A549 (cell line): ENCODE measurements around the gene NFX1.

Experiments
- CEBPB ChIP-seq, 2 experiments: fragments of >200 bp in 1 of 2; sonication (Bioruptor Twin) in 1 of 2; formaldehyde crosslinking in 1 of 2; IDR thresholded peaks; 2 replicates each; pipeline ENCODE4 v1.6.1; 2012 to 2016
- CTCF ChIP-seq: fragments of >200 bp; sonication (Bioruptor Twin); formaldehyde crosslinking; IDR thresholded peaks from 3 replicates; pipeline ENCODE4 v1.5.1; 2016
- EP300 ChIP-seq, 2 experiments: fragments of >200 bp; sonication (Bioruptor Twin); formaldehyde crosslinking; IDR thresholded peaks; 2 replicates in 1 of 2; 3 replicates in 1 of 2; pipeline ENCODE4 v1.6.1; 2016 to 2017
- MAZ ChIP-seq: fragments of 150-350 bp; IDR thresholded peaks from 2 replicates; pipeline ENCODE4 v1.6.1; 2014; ENCODE audit warnings: antibody characterized with exemption, low read depth, low read length, borderline replicate concordance
- POLR2A ChIP-seq: IDR thresholded peaks from 2 replicates; pipeline ENCODE4 v1.6.1; 2012; ENCODE audit warnings: mild to moderate bottlenecking, low read length
- RNF2 ChIP-seq: fragments of 200-600 bp; sonication (generic); IDR thresholded peaks from 2 replicates; pipeline ENCODE4 v1.6.1; 2016; ENCODE audit warnings: low read depth, mild to moderate bottlenecking, antibody characterized with exemption, moderate library complexity, borderline replicate concordance

- TF ChIP-seq EP300 (IDR thresholded peaks at IDR 0.05) (no peak), CEBPB (IDR thresholded peaks at IDR 0.05) (no peak), POLR2A (no peak), CTCF (no peak), MAZ (no peak), RNF2 (no peak)
Measured at GRCh38 chr9:33256236-33256635, 34.1 kb upstream of the NFX1 start.
